Stimulated activated CD8-positive, alpha-beta memory T cell treated with anti-CD3 and anti-CD28 coated beads, Interleukin-4, amount 100 ng/mL, for 1 hour (primary cell): Measurements from ENCODE around the gene NKPD1.

Source experiments
- DNase-seq, 2 donors: peaks; one replicate each; pipeline ENCODE4 v3.0.0-alpha.2; 2020; ENCODE audit warnings: low read depth in 2 of 2, low spot score in 1 of 2

The NKPD1 gene

DNA sequence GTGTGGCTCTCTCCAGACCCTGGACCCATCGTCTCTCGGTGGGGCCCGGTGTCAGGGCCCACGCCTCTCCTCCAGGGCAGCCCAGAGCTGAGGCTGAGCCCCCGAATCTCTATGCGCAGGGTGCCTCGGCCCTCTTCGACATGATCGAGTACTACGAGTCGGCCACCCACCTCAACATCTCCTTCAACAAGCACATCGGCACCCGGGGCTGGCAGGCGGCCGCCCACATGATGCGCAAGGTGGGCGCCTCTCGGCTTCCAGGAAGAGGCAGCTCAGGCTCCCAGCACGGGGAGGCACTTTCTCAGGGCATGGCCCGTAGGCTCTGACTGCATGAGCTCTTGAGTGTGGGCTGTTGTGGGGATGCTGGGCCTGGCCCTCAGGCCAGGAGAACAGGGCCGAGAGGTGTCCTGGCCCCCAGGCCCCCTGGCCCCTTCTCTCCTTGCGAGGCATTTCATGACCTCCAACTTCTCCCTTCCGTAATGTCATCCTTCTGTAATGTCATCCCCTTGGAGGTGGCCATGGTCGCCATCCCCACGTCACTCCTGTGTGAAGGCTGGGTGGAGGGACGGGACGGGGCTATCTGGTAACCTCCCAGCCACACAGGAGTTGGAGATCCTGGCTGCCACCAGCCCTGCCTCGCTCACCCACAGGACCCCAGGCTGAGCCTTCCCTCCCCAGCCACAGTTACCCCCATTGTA lies 19.4 kb downstream of the NKPD1 start:
- DNase-seq: no peak

DNA sequence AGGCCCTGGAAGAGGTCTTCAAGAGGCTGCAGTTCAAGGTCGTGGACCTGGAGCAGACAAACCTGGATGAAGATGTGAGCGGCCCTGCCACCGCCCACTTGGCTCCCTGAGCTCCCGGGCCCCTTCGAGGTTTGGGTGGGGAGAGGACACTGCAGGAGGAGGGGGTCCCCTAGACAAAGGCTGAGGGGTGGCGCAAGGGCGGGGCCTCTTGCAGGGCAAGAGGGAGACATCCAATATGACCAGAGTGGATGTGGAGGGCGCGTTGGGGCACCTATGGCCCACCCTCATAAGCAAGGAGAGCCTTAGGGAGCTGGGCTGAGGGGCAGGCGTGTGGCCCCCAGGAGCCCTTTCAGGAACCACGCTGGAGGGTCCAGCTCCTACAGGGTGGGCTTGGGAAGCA lies 20.2 kb downstream of the NKPD1 start:
- DNase-seq: no peak

DNA sequence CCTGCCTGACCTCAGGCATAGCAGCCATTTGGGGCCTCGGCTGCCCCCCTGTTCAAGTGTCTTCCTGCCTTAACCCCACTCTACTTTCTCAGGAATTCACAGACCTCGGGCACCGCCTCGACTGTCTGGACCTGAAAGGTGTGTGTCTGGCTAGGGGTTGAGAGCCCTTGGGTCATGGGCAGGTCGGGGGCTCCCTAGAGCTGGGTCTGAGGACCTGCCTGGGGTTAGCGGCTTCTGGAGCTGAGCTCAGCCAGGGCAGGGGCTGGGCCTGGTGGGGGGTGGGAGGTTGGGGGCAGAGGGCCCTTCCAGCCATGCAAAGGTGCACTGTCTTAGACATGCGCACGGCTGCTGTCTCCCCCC lies 20.7 kb downstream of the NKPD1 start:
- no peak for DNase-seq

DNA sequence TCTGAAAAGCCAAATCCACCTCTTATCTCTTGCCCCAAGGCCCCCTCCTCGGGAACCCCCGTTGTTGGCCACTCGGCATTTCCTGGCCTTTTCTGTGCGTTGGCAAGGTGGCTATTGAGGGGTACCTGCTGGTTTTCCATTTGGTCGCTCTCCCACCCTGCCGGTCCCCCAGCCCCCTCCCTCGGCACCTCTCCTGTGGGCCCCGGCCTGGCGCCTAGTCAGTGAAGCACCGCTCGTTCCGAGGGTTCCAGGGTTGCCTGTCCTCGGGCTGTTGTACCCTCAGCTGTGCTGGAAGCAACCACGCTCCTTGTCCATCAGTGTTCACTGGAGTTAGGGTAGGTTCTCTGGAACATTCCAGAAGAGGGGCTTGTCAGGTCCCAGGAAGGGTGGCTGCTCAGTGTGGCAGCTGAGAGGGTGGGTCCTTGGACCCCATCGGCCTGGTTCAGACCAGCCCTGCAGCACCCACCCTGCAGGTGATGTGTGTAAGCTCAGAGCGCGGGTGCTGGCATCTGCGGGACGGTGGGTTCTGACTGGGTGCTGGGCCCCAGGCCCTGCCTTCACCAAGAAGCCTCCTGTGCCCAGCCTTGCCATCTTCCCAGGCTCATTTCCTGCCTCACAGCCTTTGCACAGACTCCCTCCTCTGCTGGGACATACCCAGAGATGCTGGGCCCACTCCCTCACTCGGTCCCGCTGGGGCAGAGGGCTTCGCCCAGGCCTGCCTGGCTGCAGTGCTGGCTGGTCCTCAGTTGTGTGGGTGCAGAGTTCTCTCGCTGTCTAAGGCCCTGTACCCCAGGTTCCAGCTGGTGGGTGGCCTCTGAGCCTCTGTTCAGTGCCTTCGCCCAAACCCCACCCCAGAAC lies 21.3 kb downstream of the NKPD1 start:
- no peak for DNase-seq

DNA sequence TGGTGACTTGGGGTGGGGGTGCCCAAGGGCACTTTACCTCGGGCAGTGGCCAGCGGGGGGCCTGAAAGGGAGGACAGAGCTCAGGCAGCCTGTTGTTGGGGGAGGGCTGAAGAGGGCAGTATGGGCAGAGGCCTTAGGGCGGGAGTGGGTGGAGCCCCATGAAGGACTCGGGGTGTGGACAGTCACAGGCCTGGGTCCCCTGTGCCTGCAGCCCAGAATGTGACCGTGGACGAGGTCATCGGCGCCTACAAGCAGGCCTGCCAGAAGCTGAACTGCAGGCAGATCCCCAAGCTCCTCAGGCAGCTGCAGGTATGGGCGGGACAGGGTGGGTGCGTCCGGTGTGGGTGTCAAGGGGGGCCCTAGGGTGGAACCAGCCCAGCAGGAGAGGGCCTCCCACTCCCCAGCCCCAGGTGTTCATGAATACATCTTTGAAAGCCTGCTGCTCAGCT lies 22.5 kb downstream of the NKPD1 start:
- DNase-seq: no peak

DNA sequence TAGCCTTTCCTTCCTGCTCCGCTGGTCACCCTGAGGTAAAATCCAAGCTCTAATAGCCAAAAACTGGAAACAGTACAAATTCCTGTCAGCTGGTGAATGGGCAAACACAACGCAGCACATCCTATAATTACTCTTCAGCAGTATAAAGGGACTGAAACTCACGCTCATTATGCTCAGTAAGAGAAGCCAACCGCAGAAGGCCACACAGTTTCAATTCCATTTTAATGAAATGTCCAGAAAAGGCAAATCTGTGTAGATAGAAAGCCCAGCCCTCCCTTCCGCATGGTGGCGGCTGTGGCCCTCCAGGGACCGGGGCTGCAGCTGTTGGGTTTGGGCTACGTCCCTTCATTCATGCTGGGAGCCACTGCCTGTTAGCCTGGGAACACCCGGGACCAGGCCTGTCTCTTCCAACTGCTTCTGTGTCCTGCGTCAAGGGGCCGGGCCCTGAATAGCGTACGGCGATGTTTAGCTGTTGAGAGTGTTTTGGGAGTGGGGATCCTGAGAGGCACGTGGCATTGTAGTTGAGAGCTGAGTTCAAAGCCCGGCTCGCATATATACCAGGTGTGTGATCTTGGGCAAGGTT lies 23.5 kb downstream of the NKPD1 start:
- no peak for DNase-seq

DNA sequence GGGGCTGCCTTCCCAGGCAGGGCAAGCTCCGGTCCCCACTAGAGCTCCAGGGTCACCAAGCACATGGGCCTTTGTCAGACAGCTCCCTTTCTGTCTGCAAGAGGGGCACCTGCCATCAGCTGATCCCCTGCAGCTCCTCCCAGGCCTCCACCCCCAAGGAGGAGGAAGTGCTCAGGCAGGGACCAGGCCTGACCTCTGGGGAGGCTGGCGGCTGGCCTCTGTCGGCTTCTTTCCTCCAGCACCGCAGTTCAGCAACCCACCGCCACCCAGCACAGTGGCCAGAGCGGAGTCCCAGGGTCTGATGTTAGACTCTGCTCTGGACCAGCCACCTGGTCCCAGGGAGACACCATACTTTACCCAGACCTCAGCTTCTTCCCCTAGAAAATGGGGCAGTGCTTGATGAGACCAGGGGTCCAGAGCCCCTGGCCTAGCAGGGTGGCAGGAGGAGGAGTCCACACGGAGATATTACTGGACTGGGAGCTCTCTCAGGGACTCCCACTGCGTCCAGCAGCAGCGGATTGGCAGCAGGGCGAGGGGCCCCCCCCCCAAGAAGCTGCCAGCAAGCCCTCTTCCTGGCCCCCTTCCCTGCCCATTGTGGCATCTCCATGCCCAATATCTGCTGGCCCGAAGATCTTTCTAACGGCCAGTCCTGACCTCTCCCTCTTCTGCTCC lies 24.1 kb downstream of the NKPD1 start:
- DNase-seq: no peak

DNA sequence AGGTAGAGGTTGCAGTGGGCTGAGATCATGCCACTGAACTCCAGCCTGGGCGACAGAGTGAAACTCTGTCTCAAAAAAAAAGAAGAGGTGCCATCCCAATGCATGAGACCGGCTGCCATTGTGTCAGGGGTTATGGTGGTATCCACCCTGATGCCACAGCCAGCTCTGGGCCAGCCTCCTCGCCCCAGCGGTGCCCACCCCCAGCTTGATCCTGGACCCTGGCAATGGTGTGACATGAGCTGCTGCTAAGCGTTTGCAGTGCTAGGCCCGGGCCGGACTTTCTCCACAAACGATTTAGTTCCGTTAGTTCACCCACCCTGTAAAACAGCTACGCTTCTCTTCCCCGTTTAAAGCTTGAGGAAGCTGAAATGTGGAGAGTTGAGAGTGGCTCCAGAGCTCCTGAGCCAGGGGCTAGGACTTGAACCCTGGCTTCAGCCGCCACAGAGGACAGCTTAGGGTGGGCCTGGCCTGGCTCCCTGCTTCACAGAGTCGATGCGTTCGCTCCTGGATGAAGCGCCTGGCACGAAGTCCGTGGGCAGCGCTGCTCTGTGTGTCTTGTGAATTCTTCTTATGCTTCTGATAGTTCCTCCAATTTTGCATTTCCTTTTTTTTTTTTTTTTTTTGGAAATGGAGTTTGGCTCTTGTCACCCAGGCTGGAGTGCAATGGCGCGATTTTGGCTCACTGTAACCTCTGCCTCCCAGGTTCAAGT lies 25.5 kb downstream of the NKPD1 start:
- DNase-seq: no peak

DNA sequence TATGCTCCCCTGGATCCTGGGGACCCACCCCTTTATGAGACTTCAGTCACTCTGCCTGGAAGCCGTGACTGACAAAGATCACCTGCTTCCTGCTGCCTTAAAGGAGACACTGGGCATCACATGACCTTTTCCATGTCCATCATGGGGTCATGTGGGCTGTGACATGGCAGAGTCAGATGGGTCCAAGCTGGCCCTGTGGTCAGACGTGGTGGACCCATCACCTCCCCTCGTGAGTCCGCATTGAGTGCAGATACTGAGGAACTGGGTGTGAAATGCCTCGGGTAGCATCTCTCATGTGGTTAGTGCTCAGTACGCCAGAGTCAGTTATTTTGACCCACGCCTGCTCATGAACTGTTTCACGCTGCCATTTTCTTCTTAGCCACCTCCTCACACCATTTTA lies 27.1 kb downstream of the NKPD1 start:
- no peak for DNase-seq

DNA sequence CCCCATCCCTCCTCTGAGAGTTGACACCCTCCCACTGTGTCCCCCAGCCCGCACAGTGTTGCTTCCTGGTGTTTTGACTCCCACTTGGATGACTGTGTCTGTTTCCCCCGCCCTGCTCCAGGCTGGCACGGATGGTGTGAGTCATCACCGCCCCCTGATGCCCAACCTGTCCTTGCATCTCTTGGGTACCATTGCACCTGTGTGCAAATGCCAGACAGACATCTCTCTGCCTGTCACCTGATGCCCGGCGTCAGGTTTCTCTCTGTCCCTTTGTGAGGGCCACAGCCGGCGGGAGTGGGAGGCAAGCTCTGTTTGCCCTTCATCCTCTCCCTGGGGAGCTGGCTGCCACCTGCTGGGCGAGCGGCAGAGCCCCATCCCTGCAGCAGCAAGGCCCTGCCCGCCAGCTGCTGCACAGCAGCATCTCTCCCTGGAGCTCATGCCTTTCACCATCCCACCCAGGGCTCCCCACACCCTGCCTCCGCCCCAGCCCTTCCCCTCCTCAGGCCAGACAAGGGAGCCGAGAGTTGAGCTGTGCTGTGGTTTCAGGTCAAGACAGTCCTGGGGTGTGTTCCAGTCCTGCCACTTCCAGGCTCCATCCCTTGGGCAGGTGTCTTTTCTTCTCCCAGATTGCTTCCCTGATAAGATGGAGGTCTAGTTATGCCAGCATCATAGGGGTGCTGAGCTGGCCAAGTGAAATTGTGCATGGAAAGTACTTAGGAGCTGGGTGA lies 29.7 kb downstream of the NKPD1 start:
- no peak for DNase-seq

DNA sequence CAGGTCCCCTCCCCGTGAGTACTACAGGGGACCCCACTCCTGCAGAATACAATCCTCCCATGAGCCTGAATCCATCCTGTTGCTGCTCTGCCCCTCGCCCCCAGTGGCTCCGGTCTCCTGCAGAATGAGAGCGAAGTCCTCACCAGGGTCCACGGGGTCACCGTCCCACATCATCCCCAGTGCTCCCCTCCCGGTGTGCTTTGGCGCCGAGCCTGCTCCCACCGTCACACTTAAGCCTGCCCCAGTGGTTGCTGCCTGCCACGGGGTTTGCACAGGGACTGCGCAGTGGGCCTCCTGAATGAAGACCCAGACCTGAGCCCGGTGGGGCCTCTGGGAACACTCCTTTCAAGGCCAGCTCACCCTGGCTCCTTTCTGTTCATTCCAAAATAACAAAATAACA lies 30.5 kb downstream of the NKPD1 start:
- DNase-seq: no peak

DNA sequence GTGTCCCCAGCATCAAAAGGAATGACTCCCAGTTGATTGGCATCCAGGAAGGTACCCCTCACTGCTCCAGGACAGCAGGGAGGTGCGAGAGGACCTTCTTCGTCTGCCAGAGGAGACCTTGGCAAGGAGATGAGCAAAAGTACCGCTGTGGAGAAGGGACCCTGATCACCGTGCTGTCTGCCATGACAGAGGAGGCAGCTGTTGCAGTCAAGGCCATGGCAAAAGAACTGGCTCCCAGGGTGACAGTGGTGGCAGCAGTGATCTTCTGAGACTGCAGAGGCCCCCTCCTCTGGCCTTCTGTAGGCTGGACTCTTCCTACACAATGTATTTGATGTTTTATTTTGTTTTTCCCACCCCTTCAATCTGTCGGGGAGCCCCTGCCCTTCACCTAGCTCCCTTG lies 32.0 kb downstream of the NKPD1 start:
- DNase-seq: no peak

DNA sequence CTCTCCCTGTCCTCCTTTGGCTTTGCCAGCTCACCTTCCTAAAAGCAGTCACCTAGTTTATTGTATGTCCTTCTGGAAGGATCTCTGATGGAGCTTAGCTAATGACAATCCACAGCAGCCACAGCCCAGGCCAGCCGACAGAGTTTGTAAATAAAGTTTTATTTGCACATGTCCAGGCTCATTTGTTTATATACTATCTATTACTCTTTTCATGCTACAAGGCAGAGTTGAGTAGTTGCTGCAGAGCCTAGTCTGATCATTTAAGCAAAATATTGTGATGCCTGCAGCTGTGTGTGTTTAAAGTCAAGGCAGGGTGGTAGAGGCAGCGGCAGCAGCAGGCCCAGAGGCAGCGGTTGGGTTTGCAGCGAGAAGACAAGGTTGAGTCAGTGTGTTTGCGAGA lies 32.6 kb downstream of the NKPD1 start:
- DNase-seq: no peak

DNA sequence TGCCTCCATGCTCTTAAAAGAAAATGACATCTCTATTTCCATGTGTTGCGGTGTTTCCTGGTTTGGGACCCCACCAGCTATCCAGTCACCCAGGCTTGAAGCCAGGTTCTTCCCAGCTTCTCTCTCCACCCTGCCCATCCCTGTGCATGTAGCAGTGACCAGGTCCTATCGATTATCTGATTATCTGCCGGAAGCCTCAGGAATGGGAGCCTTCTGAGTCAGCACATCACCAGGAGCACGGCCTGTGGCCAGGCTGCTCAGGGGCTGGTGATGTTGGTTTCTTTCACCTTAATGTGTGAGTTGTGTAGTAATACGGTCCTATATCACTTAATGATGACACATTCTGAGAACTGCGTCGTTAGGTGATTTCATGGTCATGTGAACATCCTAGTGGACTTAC lies 34.1 kb downstream of the NKPD1 start:
- DNase-seq: no peak

DNA sequence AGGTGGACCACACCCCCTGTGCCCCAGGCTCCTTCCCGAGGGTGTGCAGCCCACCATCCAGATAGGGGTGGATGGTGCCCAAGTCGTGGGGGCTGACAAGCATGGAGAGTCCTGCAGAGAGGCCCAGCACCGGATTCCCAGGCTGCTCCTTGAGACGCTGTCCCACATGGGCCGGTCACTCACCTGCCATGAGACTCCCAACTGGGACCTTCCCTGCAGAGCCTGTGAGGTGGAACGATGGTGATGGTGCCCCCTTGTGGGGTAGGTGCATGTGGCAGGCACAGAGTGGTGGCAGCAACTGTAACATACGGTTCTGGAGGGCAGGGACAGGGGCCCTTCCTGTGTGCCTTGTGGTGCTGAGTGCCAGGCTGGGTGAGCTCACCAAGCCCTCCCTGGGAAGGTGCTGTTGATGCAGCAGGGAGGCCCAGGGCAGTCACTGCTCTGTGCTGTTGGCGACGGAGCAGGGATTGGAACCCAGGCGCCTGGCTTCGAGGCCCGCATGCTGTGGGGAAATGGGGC lies 34.7 kb downstream of the NKPD1 start:
- peak; percentile 14 to 33 for DNase-seq

DNA sequence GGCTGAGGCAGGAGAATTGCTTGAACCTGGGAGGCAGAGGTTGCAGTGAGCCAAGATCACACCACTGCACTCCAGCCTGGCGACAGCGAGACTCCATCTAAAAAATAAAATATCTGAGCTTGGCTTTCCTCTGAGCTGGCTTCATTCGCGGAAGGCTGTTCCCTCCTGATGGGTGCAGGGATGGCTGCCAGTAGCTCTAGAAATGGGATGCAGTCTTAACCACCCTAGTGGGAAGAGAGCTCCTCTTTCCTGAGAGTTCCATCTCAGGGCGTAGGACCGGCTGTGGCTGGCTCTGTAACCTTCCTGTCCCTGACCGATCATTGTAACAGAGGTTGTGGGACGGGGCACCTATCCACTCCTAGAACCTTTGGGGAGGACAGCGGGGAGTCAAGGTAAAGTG lies 35.4 kb downstream of the NKPD1 start:
- no peak for DNase-seq

DNA sequence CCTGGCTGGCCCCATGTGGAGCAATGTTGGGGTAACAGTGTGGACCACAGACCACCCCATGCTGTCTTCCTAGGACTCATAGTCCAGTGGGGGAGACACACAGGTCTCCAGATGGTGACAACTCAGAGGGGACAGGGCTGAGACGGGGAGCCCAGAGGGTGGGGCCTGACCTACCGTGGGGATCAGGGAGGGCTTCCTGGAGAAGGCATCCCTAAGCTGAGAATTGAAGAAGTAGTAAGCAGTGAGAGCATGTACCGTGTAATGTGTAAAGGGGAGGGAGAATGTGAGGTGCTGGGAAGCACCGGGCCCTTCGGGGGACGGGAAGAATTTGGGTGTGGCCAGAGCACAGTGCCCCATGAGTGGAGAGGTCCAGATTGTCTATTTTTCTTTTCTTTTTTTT lies 36.8 kb downstream of the NKPD1 start:
- no peak for DNase-seq

DNA sequence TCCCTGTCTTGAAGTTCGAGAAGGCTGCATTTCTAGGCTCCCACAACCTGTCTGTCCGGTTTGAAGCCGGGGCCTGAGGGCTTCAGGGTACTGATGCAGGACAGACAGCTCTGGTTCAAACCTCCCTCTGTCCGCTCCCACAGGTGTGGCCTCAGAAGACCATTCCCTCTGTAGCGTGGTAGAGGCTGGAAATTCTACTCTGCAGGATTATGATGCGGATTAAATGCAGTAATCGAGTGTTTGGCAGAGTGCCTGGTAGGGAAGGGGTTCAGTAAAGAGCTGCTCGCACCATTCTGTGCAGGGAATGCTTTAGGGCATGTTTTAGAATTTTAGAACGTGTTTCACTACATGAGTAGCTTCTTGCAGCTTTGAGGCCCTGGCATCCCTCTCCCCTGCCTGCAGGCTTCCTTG lies 37.3 kb downstream of the NKPD1 start:
- DNase-seq: no peak

DNA sequence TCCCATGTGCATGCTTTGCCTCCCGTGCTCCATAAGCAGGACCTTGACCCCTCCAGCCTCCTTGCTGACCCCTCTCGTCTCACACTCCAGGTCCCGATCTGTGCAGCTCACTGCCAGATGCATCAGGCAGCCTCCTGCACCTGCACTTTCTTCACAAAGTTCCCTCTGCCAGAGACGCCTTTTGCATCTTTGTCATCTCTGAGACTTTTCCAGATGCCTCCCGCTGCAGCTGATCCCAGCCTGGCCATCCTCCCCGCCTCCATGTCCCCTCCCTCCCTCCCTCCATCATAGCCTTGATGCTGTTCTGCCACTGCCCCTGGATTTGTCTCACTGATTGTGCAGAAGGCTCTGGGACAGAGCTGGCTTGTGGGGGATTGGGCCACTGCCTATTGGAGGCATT lies 38.0 kb downstream of the NKPD1 start:
- no peak for DNase-seq

DNA sequence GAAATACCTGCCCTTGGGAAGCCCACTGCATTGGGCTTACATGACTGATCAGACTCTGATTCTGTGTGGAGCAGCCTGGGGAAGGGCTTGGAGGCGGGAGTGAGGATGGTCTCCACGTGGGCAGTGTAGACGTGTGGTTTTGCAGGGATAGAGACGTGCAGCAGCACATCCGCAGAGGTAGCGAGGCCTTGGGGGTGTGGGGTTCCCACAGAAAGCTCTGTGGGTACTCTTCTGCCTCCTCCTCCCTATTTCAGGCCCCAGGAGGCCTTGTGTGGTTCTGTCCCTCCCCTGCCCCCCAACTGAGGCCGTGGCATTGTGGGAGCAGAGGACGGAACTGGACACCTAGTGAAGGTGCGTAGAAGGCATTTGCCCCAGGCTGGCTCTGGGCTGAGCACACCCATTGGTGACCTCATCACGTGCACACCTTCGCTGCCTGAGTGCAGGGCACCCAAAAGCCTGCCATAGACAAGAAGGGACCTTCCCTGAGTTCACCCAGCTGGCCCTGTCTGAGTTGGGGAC lies 38.9 kb downstream of the NKPD1 start:
- DNase-seq: no peak
